ENCODE results near the gene SPPL2C.
A peak's percentile ranks its signal among the peaks of the same experiment; 100 is the strongest.

SPPL2C gene

DNA sequence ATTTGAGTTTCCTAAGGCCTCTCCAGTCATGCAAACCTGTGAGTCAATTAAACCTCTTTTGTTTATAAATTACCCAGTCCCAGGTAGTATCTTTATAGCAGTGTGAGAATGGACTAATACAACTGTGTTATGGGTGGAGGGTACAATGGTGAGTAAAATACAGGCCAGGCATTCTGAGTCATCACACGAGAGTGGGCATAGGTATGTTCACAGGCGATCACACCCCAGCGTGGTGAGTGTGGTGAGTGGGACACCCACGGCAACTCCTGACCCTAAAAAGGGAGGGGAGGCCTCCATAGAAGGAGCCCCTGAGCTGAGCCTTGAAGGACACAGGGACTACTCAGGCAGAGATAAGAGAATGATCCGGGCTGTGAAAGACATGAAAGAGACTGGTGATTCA, 27.0 kb downstream of the SPPL2C start:
- Histone ChIP-seq H3K4me3 (ENCODE audit: severe bottlenecking) (no peak overlapping the region), H3K27ac (ENCODE audit: poor library complexity, severe bottlenecking) (no peak overlapping the region), H3K27me3 (ENCODE audit: insufficient read depth, poor library complexity, severe bottlenecking) (no peaks in the 10 kb centered on the region), H3K36me3 (ENCODE audit: low read depth) (no peaks in the 10 kb centered on the region), H3K4me1 (ENCODE audit: insufficient read depth, poor library complexity, severe bottlenecking) (no peaks in the 10 kb centered on the region), H3K9me3 (ENCODE audit: severe bottlenecking) (no peaks in the 10 kb centered on the region)
- no peak for DNase-seq (ENCODE audit: low spot score)
- ATAC-seq (ENCODE audit: low read depth): no peak
- no peak for TF ChIP-seq CTCF (IDR thresholded peaks at IDR 0.05; ENCODE audit: poor library complexity, severe bottlenecking)

DNA sequence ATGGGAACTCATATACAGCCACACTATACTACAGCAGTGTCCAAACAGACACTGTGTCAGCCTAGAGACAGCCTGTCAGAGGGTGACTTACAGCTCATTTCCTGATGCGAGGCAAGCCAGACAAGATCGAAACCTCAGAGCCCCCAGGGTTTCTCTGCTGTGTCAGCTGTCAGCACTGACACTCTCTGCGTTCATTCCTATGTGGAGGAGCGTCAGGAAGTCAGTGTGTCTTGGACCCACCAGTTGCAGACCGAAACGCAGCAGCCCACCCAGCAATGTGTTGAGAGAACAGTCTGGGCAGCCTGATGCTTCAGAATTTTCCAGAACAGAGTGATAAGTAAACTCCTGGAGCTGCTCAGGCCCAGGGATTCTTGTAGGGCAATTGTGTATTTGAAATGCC, 29.0 kb downstream of the SPPL2C start:
- H3K27me3 ChIP-seq (ENCODE audit: insufficient read depth, poor library complexity, severe bottlenecking): no peaks in the 10 kb centered on the region
- no peak for TF ChIP-seq CTCF (IDR thresholded peaks at IDR 0.05; ENCODE audit: poor library complexity, severe bottlenecking)
- ATAC-seq (ENCODE audit: low read depth): peak; percentile 49; the same call in 2 of the 3 replicates
- H3K36me3 ChIP-seq (ENCODE audit: low read depth): no peaks in the 10 kb centered on the region
- DNase-seq (ENCODE audit: low spot score): no peak
- H3K27ac ChIP-seq (ENCODE audit: poor library complexity, severe bottlenecking): no peak overlapping the region
- no peak overlapping the region for H3K4me3 ChIP-seq (ENCODE audit: severe bottlenecking)
- H3K4me1 ChIP-seq (ENCODE audit: insufficient read depth, poor library complexity, severe bottlenecking): no peaks in the 10 kb centered on the region
- no peaks in the 10 kb centered on the region for H3K9me3 ChIP-seq (ENCODE audit: severe bottlenecking)

- H3K4me3 ChIP-seq (ENCODE audit: severe bottlenecking): no peak overlapping the region
- H3K27ac ChIP-seq (ENCODE audit: poor library complexity, severe bottlenecking): no peak overlapping the region
- H3K4me1 ChIP-seq (ENCODE audit: insufficient read depth, poor library complexity, severe bottlenecking): no peaks in the 10 kb centered on the region
- H3K36me3 ChIP-seq (ENCODE audit: low read depth): no peaks in the 10 kb centered on the region
- no peaks in the 10 kb centered on the region for H3K27me3 ChIP-seq (ENCODE audit: insufficient read depth, poor library complexity, severe bottlenecking)
- no peaks in the 10 kb centered on the region for H3K9me3 ChIP-seq (ENCODE audit: severe bottlenecking)
- no peak for TF ChIP-seq CTCF (IDR thresholded peaks at IDR 0.05; ENCODE audit: poor library complexity, severe bottlenecking)
- DNase-seq (ENCODE audit: low spot score): no peak
- no peak for ATAC-seq (ENCODE audit: low read depth)
Measured at GRCh38 chr17:45874151-45874550, 29.5 kb downstream of the SPPL2C start.

DNA sequence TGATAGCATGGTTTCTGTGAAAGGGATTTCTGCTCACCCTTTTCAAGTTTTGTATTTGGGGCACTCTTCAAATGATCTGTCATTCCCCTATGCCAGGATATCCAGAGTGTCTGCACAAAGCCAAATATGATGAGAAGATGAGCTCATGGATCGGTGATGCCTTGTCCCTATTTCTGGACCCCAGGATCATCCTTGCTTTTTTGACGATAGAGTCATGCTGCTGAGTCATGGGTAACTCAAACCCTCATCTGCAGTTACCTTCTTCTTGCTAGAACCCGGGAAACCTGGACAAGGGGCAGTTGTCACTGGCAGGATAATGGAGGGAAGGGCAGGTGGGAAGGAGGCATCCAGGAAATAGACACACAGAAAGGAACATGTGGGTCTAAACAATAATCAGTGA, 31.9 kb downstream of the SPPL2C start:
- DNase-seq (ENCODE audit: low spot score) (no peak), ATAC-seq (ENCODE audit: low read depth) (no peak)
- Histone ChIP-seq H3K27ac (ENCODE audit: poor library complexity, severe bottlenecking) (no peak overlapping the region), H3K36me3 (ENCODE audit: low read depth) (no peaks in the 10 kb centered on the region), H3K4me1 (ENCODE audit: insufficient read depth, poor library complexity, severe bottlenecking) (no peaks in the 10 kb centered on the region), H3K9me3 (ENCODE audit: severe bottlenecking) (no peaks in the 10 kb centered on the region), H3K27me3 (ENCODE audit: insufficient read depth, poor library complexity, severe bottlenecking) (no peaks in the 10 kb centered on the region), H3K4me3 (ENCODE audit: severe bottlenecking) (no peak overlapping the region)
- no peak for TF ChIP-seq CTCF (IDR thresholded peaks at IDR 0.05; ENCODE audit: poor library complexity, severe bottlenecking)

- H3K36me3 ChIP-seq (ENCODE audit: low read depth): no peaks in the 10 kb centered on the region
- H3K27me3 ChIP-seq (ENCODE audit: insufficient read depth, poor library complexity, severe bottlenecking): no peaks in the 10 kb centered on the region
- TF ChIP-seq CTCF (IDR thresholded peaks at IDR 0.05; ENCODE audit: poor library complexity, severe bottlenecking): no peak
- H3K27ac ChIP-seq (ENCODE audit: poor library complexity, severe bottlenecking): no peak overlapping the region
- DNase-seq (ENCODE audit: low spot score) (no peak), ATAC-seq (ENCODE audit: low read depth) (no peak)
- H3K9me3 ChIP-seq (ENCODE audit: severe bottlenecking): no peaks in the 10 kb centered on the region
- no peak overlapping the region for H3K4me3 ChIP-seq (ENCODE audit: severe bottlenecking)
- no peaks in the 10 kb centered on the region for H3K4me1 ChIP-seq (ENCODE audit: insufficient read depth, poor library complexity, severe bottlenecking)
Measured at GRCh38 chr17:45877467-45877866, 32.8 kb downstream of the SPPL2C start.
